CD14-positive monocyte (primary cell): ENCODE data around the gene GNAZ. TPM values are rescaled to one million over a fixed set of nuclear protein-coding genes. Genes with fewer than 3 reads are reported as not detected.

Experiments
- DNase-seq, 3 donors: peaks; one replicate each; pipeline ENCODE4 v3.0.0-alpha.2; 2011 to 2022
- H2AFZ ChIP-seq: 2 replicates; pipeline ENCODE4 v1.6.0; 2012; ENCODE audit warnings: mild to moderate bottlenecking, low read depth, low read length, inconsistent platforms; ENCODE audit not compliant: insufficient read depth, poor library complexity, severe bottlenecking
- H3K27ac ChIP-seq, 2 donors: 1 replicate in 1 of 2; 2 replicates in 1 of 2; pipeline ENCODE4 v1.5.1; 2012 to 2013; ENCODE audit warnings: low read length in 2 of 2, control low read depth in 1 of 2, inconsistent platforms in 1 of 2, low read depth in 1 of 2, mild to moderate bottlenecking in 1 of 2
- H3K27me3 ChIP-seq, 2 donors: one replicate each; pipeline versions ENCODE4 v1.6.0 to v1.6.1; 2011 to 2013; ENCODE audit warnings: low read length in 2 of 2; ENCODE audit not compliant: control insufficient read depth in 2 of 2, insufficient read depth in 2 of 2
- H3K36me3 ChIP-seq, 2 donors: replicated peaks in 1 of 2; 1 replicate in 1 of 2; 2 replicates in 1 of 2; pipeline versions ENCODE4 v1.5.1 to v1.6.1; 2012 to 2013; ENCODE audit warnings: low read length in 2 of 2, control low read depth in 1 of 2, inconsistent platforms in 1 of 2, mild to moderate bottlenecking in 1 of 2; ENCODE audit not compliant: insufficient read depth in 2 of 2, control insufficient read depth in 1 of 2
- H3K4me1 ChIP-seq, 2 donors: 1 replicate in 1 of 2; 2 replicates in 1 of 2; pipeline versions ENCODE4 v1.5.1 to v1.6.1; 2012 to 2013; ENCODE audit warnings: low read length in 2 of 2, control low read depth in 1 of 2, inconsistent platforms in 1 of 2, mild to moderate bottlenecking in 1 of 2, moderate library complexity in 1 of 2; ENCODE audit not compliant: insufficient read depth in 2 of 2, control insufficient read depth in 1 of 2
- H3K4me2 ChIP-seq: replicated peaks from 2 replicates; pipeline ENCODE3; 2012; ENCODE audit warnings: low read length, moderate library complexity, mild to moderate bottlenecking; ENCODE audit not compliant: poor library complexity, severe bottlenecking; ENCODE audit errors: extremely low read depth
- H3K4me3 ChIP-seq, 3 experiments: fragments of 200-600 bp in 1 of 3; sonication (generic) in 1 of 3; replicated peaks in 1 of 3; 1 replicate in 2 of 3; 2 replicates in 1 of 3; pipeline ENCODE4 v1.5.1; 2011 to 2013; ENCODE audit warnings: low read length in 3 of 3, mild to moderate bottlenecking in 3 of 3, control low read depth in 2 of 3, low read depth in 2 of 3, inconsistent platforms in 1 of 3, moderate library complexity in 1 of 3
- H3K79me2 ChIP-seq: 2 replicates; pipeline ENCODE4 v1.6.0; 2012; ENCODE audit warnings: mild to moderate bottlenecking, control low read depth, inconsistent platforms, low read length, moderate library complexity; ENCODE audit not compliant: insufficient read depth
- H3K9ac ChIP-seq: 2 replicates; pipeline ENCODE4 v1.6.0; 2017; ENCODE audit warnings: low read length, mild to moderate bottlenecking; ENCODE audit not compliant: insufficient read depth, poor library complexity, severe bottlenecking
- H3K9me3 ChIP-seq, 2 donors: replicated peaks in 1 of 2; 1 replicate in 1 of 2; 2 replicates in 1 of 2; pipeline versions ENCODE4 v1.5.1 to v1.6.1; 2012 to 2013; ENCODE audit warnings: low read length in 2 of 2, control low read depth in 1 of 2; ENCODE audit not compliant: control insufficient read depth in 1 of 2, insufficient read depth in 1 of 2
- H4K20me1 ChIP-seq: 2 replicates; pipeline ENCODE4 v1.6.0; 2012; ENCODE audit warnings: mild to moderate bottlenecking, low read length, control low read depth, moderate library complexity; ENCODE audit not compliant: insufficient read depth
- H3K27ac Mint-ChIP-seq, 7 donors: one replicate each; pipeline ENCODE4 v1.8.0; 2020; ENCODE audit warnings: mild to moderate bottlenecking in 7 of 7, mixed read lengths in 7 of 7, moderate library complexity in 6 of 7, inconsistent platforms in 2 of 7
- H3K27me3 Mint-ChIP-seq, 3 donors: one replicate each; pipeline ENCODE4 v1.8.0; 2021 to 2022; ENCODE audit warnings: low read depth in 3 of 3, mild to moderate bottlenecking in 3 of 3, mixed read lengths in 3 of 3, moderate library complexity in 3 of 3, inconsistent platforms in 1 of 3
- H3K36me3 Mint-ChIP-seq, 2 donors: one replicate each; pipeline ENCODE4 v1.8.0; 2020; ENCODE audit warnings: mixed read lengths in 2 of 2, inconsistent platforms in 1 of 2, mild to moderate bottlenecking in 1 of 2
- H3K4me1 Mint-ChIP-seq: one replicate; pipeline ENCODE4 v1.8.0; 2020; ENCODE audit warnings: mild to moderate bottlenecking, mixed read lengths
- H3K4me3 Mint-ChIP-seq, 2 donors: one replicate each; pipeline ENCODE4 v1.8.0; 2020; ENCODE audit warnings: mild to moderate bottlenecking in 2 of 2, mixed read lengths in 2 of 2, moderate library complexity in 1 of 2
- H3K9me3 Mint-ChIP-seq, 7 donors: one replicate each; pipeline ENCODE4 v1.8.0; 2020 to 2022; ENCODE audit warnings: mixed read lengths in 7 of 7, mild to moderate bottlenecking in 6 of 7, moderate library complexity in 6 of 7, inconsistent platforms in 2 of 7
- WGBS: methylation state at CpG from one replicate; pipeline ENCODE4 v1.1.5; 2013; ENCODE audit warnings: missing lambda C conversion rate; ENCODE audit not compliant: insufficient coverage; 5-methylcytosine and 5-hydroxymethylcytosine counted together
- intact Hi-C, 2 donors: fragments of 100-400 bp; cut with micrococcal nuclease; formaldehyde crosslinking; loops; one replicate each; pipeline versions ENCODE4 v1.15.0 to v1.15.1; 2023
- polyA plus RNA-seq, 3 donors: library from polyadenylated mRNA; depleted of rRNA in 1 of 3; unstranded in 2 of 3; stranded (reverse) in 1 of 3; fragments of 300-500 nt in 2 of 3; fragments of >200 nt in 1 of 3; fragmentation: Illumina TruSeq in 2 of 3; gene quantifications; 1 replicate in 2 of 3; 2 replicates in 1 of 3; pipeline ENCODE4 v1.2.3, GENCODE V29; 2012 to 2021
- TF ChIP-seq, protein P1 (sequence below): fragments of 200-600 bp; IDR thresholded peaks from one replicate; pipeline ENCODE4 v1.8.0; 2022; ENCODE audit warnings: antibody characterized with exemption, mild to moderate bottlenecking

Gene GNAZ
- polyA plus RNA-seq, 3 donors: 0.04 to 0.05 TPM; not detected in 1

DNA sequence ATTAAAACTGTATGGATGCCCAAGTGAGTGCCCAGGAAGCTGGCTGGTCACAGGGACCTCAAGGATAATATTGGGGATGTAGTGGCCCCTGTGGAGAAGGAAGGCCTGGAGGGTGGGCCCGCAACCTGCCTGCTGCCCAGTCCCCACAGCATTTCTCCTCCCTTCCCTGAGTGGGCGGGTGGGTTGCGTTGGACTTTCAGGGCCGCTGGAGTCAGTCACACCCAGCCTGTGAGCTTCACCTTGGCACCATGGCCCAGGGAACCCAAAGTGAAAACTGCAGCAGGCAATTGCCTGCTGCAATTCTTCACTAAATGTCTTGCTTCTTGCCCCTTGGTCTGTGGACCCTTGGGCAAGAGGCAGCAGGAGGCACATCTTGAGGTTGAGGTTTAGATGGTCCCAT lies 4.7 kb downstream of the GNAZ start:
- Histone ChIP-seq H3K4me2 (no peak overlapping the region), H3K4me1 (peaks cover 8 to 10% of the 10 kb centered on the region in 2 donors), H3K36me3 (no peaks in the 10 kb centered on the region), H3K9me3 (peaks cover 0 to 3% of the 10 kb centered on the region in 2 donors), H4K20me1 (no peaks in the 10 kb centered on the region), H2AFZ (no peak overlapping the region), H3K79me2 (no peaks in the 10 kb centered on the region), H3K9ac (no peak overlapping the region), H3K27me3 (peaks cover 11 to 24% of the 10 kb centered on the region in 2 donors), H3K4me3 (no peak overlapping the region), H3K27ac (no peak overlapping the region)
- Mint-ChIP-seq H3K9me3 (peaks cover 0 to 6% (median 4%) of the 10 kb centered on the region in 7 donors), H3K4me3 (no peak overlapping the region), H3K27ac (peak overlapping the region in 1 of 7 donors; percentile 5), H3K27me3 (peaks cover 19 to 32% (median 23%) of the 10 kb centered on the region in 3 donors), H3K4me1 (peaks cover 4% of the 10 kb centered on the region), H3K36me3 (peaks cover 0 to 3% of the 10 kb centered on the region in 2 donors)
- intact Hi-C loops: no loop called here
- no peak for DNase-seq
- WGBS: 96% methylated on average over 3 of the region's 4 CpGs
- TF ChIP-seq, protein P1, sequence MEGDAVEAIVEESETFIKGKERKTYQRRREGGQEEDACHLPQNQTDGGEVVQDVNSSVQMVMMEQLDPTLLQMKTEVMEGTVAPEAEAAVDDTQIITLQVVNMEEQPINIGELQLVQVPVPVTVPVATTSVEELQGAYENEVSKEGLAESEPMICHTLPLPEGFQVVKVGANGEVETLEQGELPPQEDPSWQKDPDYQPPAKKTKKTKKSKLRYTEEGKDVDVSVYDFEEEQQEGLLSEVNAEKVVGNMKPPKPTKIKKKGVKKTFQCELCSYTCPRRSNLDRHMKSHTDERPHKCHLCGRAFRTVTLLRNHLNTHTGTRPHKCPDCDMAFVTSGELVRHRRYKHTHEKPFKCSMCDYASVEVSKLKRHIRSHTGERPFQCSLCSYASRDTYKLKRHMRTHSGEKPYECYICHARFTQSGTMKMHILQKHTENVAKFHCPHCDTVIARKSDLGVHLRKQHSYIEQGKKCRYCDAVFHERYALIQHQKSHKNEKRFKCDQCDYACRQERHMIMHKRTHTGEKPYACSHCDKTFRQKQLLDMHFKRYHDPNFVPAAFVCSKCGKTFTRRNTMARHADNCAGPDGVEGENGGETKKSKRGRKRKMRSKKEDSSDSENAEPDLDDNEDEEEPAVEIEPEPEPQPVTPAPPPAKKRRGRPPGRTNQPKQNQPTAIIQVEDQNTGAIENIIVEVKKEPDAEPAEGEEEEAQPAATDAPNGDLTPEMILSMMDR: no peak

DNA sequence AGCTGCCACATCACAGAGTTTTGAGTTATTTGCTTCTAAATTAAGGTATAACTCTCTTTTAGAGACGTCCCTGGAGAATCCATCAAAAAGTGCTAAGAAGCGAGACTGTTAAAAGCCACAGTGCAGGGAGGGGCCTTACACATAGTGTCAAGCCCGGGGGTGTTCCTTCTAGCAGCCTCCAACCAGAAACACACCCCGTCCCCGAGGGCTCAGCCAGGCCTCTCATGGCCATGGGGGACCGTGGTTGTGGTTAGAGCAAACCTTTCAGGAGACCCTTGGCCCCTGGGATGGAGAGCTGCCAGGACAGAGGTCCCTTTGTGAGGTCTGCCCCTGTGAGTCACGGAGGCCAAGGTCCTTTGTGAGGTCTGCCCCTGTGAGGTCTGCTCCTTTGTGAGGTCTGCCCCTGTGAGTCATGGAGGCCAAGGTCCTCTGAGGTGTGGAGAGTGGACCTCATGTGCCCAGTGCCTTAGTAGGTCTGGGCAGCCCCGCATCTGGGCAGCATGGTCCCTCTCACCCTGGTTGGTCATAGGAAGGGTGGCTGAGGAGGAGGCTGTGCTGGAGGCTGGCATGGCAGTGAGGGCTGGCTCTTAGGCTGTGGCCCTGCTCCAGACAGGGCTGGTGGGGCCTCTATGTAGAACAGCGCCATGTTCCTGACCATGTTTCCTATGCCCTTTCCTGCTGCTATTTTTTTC lies 5.4 kb downstream of the GNAZ start:
- H3K36me3 Mint-ChIP-seq: peaks cover 0 to 3% of the 10 kb centered on the region in 2 donors
- WGBS: 79% methylated on average over 8 of the region's 9 CpGs
- H3K4me2 ChIP-seq: no peak overlapping the region
- no peak overlapping the region for H3K4me3 Mint-ChIP-seq
- no peak overlapping the region for H3K9ac ChIP-seq
- no peaks in the 10 kb centered on the region for H4K20me1 ChIP-seq
- peaks cover 11 to 24% of the 10 kb centered on the region in 2 donors for H3K27me3 ChIP-seq
- H3K9me3 Mint-ChIP-seq: peaks cover 0 to 6% (median 4%) of the 10 kb centered on the region in 7 donors
- H3K4me1 Mint-ChIP-seq: peaks cover 4% of the 10 kb centered on the region
- H3K27me3 Mint-ChIP-seq: peaks cover 19 to 29% (median 22%) of the 10 kb centered on the region in 3 donors
- TF ChIP-seq, protein P1: no peak
- DNase-seq: no peak
- H2AFZ ChIP-seq: no peak overlapping the region
- no peaks in the 10 kb centered on the region for H3K36me3 ChIP-seq
- H3K27ac ChIP-seq: no peak overlapping the region
- intact Hi-C loops: no loop called here
- H3K27ac Mint-ChIP-seq: no peak overlapping the region
- no peak overlapping the region for H3K4me3 ChIP-seq
- peaks cover 0 to 3% of the 10 kb centered on the region in 2 donors for H3K9me3 ChIP-seq
- peaks cover 5 to 6% of the 10 kb centered on the region in 2 donors for H3K4me1 ChIP-seq
- H3K79me2 ChIP-seq: no peaks in the 10 kb centered on the region
